Measurements from ENCODE around the gene JMJD1C. TPM values are rescaled to one million over a fixed set of nuclear protein-coding genes. Genes with fewer than 3 reads are reported as not detected.

Gene JMJD1C
- total RNA-seq, 4 donors from 2014 or later = 92.0 to 153 (median 124) TPM

GRCh38 chr10:63414481-63415260 is 51.1 kb downstream of the JMJD1C start:
- Histone ChIP-seq H3K9me3 (no peaks in the 10 kb centered on the region), H3K4me3 (no peak overlapping the region), H3K36me3 (no peaks in the 10 kb centered on the region), H3K4me1 (peaks cover 0 to 9% (median 0%) of the 10 kb centered on the region in 4 donors), H3K27me3 (no peaks in the 10 kb centered on the region), H3K27ac (no peak overlapping the region)
- TF ChIP-seq POLR2A (IDR thresholded peaks at IDR 0.05) = no peak
- TF ChIP-seq, protein P1, sequence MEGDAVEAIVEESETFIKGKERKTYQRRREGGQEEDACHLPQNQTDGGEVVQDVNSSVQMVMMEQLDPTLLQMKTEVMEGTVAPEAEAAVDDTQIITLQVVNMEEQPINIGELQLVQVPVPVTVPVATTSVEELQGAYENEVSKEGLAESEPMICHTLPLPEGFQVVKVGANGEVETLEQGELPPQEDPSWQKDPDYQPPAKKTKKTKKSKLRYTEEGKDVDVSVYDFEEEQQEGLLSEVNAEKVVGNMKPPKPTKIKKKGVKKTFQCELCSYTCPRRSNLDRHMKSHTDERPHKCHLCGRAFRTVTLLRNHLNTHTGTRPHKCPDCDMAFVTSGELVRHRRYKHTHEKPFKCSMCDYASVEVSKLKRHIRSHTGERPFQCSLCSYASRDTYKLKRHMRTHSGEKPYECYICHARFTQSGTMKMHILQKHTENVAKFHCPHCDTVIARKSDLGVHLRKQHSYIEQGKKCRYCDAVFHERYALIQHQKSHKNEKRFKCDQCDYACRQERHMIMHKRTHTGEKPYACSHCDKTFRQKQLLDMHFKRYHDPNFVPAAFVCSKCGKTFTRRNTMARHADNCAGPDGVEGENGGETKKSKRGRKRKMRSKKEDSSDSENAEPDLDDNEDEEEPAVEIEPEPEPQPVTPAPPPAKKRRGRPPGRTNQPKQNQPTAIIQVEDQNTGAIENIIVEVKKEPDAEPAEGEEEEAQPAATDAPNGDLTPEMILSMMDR (IDR thresholded peaks at IDR 0.05) = no peak
- no peak for DNase-seq

GRCh38 chr10:63413429-63413828 is 52.3 kb downstream of the JMJD1C start:
- DNase-seq = no peak
- Histone ChIP-seq H3K27ac (no peak overlapping the region), H3K4me3 (no peak overlapping the region), H3K9me3 (no peaks in the 10 kb centered on the region), H3K4me1 (peaks cover 0 to 9% (median 0%) of the 10 kb centered on the region in 4 donors), H3K27me3 (no peaks in the 10 kb centered on the region), H3K36me3 (no peaks in the 10 kb centered on the region)
- TF ChIP-seq POLR2A (IDR thresholded peaks at IDR 0.05) = no peak
- TF ChIP-seq, protein P1 (IDR thresholded peaks at IDR 0.05) = no peak

- Histone ChIP-seq H3K4me3 (no peak overlapping the region), H3K27ac (no peak overlapping the region), H3K4me1 (peaks cover 0 to 9% (median 0%) of the 10 kb centered on the region in 4 donors), H3K27me3 (no peaks in the 10 kb centered on the region), H3K36me3 (no peaks in the 10 kb centered on the region), H3K9me3 (no peaks in the 10 kb centered on the region)
- no peak for DNase-seq
- TF ChIP-seq POLR2A (IDR thresholded peaks at IDR 0.05) = no peak
- TF ChIP-seq, protein P1 (IDR thresholded peaks at IDR 0.05) = no peak
Observed at GRCh38 chr10:63412304-63412703, 53.5 kb downstream of the JMJD1C start.

GRCh38 chr10:63410633-63411032 is 55.1 kb downstream of the JMJD1C start:
- no peaks in the 10 kb centered on the region for H3K27me3 ChIP-seq
- H3K9me3 ChIP-seq = no peaks in the 10 kb centered on the region
- no peaks in the 10 kb centered on the region for H3K36me3 ChIP-seq
- TF ChIP-seq, protein P1 (IDR thresholded peaks at IDR 0.05) = no peak
- no peak for TF ChIP-seq POLR2A (IDR thresholded peaks at IDR 0.05)
- H3K4me3 ChIP-seq = no peak overlapping the region
- H3K27ac ChIP-seq = no peak overlapping the region
- no peak for DNase-seq
- H3K4me1 ChIP-seq = no peaks in the 10 kb centered on the region

DNA sequence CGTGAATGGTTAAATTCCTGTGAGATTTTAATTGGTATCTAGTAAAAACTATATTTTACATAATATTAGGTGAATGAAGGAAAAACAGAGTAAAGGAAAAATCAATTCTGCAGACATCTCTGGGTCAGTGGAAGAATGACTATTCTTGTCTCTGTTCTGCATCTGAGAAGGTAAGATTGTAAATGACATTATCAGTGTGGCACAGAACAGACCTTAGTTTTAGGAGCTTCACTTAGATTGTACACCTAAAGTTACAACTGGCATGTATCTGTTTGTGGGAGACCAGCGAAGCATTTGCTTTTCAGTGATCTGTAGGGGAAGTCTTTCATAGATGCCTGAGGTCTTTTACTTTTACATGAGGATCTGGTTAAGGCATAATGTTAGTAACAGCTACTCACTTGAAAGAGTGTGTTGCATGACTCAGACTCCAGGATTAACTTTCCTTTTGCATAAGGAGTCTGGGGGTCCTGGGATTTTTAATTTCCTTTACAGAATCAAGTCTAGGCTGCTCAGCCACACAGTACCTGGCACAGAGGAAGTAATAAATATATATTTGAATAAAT is 56.2 kb downstream of the JMJD1C start:
- Histone ChIP-seq H3K27ac (no peak overlapping the region), H3K27me3 (no peaks in the 10 kb centered on the region), H3K4me1 (no peaks in the 10 kb centered on the region), H3K9me3 (no peaks in the 10 kb centered on the region), H3K36me3 (no peaks in the 10 kb centered on the region), H3K4me3 (no peak overlapping the region)
- no peak for TF ChIP-seq POLR2A (IDR thresholded peaks at IDR 0.05)
- TF ChIP-seq, protein P1 (IDR thresholded peaks at IDR 0.05) = no peak
- no peak for DNase-seq
